Stimulated activated naive CD4-positive, alpha-beta T cell treated with Interleukin-2 at 50 U/mL for 16 hours (primary cell): Measurements from ENCODE around the gene RAB24.
"Not testable (repeated sequence)": the region's sequence is repeated elsewhere in the genome, so short reads cannot be mapped to it uniquely, and the experiment has no call there.

Source experiments
- DNase-seq: peaks from one replicate; lab custom pipeline; 2025; lab: John Stamatoyannopoulos, UW

The RAB24 gene

DNA sequence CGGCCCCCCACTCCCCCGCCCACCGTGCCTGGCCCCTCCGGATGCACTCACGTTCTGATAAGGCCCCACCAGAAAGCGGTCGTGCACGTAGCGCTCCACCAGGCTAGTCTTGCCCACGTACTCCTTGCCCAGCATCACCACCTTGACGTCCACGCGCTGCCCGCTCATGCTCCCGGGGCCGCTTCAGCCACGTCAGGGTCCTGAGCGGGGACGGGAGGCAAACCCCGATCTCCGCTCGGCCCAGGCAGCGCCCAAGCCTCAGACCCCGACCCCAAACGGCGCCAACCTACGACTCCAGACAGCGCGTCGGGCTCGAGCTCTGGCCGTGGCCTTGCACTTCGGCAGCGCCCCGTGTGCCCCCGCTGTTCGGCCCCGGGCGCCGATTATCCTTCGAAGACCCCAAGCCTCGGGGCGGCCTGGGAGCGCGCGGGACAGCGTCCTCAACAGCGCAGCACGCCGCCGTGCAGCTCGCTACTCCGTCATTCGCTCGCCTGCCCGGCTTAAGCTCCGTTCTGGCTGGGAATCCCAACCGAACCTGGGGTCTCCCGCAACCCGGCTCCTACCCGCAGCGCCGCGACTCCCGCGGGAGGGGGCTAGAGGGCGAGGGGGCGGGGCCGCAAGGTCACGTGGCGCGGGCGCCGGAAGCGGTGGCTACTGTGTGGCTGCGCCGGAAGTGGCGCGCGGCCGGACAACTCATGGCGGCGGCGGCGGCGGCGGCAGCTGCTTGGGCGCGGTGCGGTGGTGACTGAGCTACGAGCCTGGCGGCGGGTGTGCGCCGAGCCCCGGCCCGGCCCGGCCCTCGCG is at the start of gene RAB24, which contains the start of gene PRELID1:
Gene RAB24 (minus strand): TSS at position 599 of the 804 bp plus-strand sequence. CDS start 431 bp downstream, at position 168.
Gene PRELID1 (plus strand): TSS at position 679 of the 804 bp plus-strand sequence. CDS start 187 bp downstream, outside the sequence.
- peak; percentile 87 for DNase-seq

DNA sequence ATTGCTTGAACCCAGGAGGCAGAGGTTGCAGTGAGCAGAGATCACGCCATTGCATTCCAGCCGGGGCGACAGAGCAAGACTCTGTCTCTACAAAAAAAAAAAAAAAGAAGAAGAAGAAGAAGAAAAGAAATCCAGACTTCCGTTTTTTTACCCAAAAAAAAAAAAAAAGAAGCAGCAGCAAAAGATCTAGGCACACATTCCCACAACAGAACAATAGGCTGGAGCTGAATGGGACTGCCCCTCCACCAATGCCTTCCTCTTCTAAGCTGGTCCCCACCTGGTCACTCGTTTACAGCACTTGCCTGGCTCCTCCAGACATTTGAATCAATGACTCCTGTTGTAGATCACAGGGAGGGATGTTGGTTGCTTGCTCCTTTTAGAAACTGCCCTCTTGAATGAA is 49.6 kb upstream of the RAB24 start:
- DNase-seq, result no peak

DNA sequence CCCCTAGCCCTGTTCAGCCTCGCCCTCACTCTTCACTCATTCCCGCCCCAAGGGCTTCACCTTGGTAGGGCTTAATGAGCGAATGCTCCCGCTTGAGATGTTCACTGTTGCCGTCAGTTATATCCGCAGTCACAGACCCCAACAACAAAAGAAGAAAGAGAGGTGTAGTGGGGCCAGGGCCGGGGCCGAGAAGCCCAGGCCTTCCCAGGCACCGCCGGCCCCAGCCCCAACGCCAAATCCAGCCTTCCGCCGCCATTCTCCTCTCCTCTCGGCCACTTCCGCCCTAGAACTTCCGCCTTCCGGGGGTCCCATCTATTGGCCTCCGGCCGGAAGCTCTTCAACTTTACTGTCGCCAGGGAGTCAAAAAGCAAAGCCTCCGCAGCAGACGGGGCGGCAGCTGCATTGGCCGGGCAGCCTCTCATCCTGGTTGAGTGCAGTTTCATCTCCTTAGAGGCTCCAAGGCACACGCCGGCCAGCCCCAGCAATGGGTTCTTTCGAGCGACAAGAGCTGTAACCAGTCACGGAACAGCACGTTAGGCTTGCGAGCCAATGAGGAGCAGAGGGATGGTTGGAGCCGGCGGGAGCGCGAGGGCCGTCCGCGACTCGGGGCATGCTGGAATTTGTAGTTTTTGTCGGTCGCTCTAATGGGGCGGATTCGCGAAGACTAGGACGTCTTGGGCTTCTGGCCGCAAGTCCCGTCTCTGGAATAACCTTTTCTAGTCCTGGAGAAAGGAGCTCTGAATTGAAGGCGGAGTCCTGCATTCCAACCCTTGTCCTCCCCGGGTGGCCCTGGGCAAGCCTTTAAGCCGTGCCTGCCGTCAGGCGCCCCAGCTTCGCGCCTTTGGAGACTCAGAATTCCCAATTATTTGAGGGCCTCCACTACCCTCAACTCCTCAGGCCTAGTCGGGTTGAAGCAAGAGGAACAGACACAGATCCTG is 48.1 kb upstream of the RAB24 start, which contains the start of gene LMAN2:
Gene LMAN2 (minus strand): TSS at position 277 of the 938 bp plus-strand sequence. CDS start 21 bp downstream, at position 256.
- DNase-seq, result peak; percentile 93

DNA sequence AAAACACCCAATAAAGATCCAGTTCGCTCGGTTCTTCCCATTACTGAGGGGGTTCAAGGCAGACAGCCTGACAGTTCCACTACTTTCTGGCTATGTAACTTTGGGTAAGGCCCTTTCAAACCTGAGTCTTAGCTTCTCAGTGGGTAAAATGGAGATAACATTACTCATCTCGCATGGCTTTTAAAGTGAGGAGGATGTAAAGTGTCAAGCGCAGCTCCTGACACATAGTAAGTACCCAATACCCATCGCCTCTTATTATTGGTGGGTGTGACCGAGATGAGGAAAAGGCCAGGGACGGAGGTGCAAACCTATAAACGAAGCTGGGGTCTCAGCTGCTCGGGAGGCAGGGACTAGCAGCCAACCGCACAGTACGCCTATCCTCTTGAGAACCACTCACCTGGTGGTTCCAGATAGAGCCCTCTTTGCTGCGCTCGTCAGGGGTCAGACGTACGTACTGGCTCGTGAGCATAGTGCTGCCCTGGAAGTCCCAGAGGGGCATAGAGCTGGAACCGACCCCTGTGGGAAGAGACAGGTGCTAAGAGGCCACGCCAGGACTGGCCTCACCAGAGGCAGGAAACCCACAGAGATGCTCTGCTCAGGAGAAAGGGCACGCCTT is 47.4 kb upstream of the RAB24 start:
- DNase-seq, result no peak

DNA sequence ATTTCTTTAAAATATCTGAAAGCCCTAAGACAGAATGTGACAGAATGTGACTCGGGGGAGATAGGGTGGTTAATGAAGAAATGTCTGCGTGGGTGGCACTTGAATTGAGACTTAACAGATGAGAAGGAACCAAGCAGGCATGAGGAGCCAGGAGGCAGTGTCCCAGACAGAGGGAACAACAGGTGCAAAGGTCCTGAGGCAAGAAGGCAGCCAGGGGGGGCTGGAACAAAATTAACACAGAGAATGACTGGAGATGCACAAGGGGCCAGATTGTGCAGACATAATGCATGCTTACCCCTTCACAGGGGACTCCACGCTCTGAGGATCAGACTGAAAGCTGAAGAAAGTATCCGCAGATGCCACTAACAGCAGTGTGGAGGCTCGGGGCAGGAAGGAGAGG is 46.2 kb upstream of the RAB24 start:
- DNase-seq, result no peak

DNA sequence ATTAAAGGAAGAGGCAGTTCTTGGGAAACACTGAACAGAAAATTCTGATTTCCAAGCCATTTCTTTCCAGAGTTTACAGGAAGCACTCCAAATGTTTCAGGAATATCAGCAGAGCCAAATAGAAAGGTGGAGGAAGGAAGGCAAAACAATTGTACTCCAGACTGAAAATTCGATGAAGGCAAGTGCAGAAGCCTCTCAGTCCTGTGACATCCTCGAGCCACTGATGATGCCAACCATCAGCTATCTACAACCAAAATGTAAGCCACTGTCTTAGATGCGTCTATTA is 45.8 kb upstream of the RAB24 start:
- no peak for DNase-seq

DNA sequence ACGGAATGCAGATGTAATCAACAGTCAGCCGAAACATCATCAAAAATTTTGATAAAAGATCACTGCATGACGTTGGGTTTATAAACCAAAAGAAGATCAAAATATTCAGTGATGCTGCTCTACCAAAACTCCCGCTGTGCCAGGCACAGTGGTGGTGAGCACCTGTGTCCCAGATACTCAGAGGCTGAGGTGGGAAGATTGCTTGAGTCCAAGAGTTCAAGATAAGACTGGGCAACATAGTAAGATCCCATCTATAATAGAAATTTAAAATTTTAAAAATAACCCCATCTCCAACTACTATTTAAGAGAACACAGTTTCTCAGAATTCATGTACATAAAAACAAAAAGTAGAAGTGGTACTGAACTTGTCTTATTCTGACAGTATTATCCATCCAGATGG is 44.2 kb upstream of the RAB24 start:
- DNase-seq, result no peak

DNA sequence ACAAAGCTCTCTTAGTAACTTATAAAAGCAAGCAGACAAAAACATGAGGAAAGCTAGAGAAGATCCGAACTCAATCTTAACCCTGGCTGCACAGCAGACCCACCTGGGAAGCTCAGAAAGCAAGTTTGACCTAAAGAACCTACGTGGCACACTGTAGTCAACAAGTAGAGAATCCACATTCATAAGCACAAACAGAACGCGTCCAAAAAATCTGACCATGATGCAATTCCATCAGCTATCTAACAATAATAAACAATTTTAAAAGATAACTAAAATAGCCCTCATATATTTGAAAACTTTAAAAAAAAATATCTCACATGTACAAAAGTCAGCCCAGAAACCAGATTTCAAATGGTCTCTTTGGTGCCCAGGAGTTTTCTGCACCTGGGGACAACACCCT is 43.3 kb upstream of the RAB24 start:
- no peak for DNase-seq

DNA sequence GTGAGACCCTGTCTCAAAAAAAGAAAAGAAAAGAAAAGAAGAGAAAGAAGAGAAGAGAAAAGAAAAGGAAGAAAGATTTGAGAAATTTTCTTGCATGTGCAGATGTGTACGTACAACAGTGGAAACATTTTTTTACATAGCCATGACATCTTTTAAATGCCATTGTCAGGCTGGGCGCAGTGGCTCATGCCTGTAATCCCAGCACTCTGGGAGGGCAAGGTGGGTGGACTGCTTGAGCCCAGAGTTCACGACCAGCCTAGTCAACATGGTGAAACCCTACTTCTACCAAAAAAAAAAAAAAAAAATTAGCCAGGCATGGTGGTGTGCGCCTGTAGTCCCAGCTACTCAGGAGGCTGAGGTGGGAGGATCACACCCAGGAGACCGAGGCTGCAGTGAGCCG is 41.4 kb upstream of the RAB24 start:
- DNase-seq, result no peak

DNA sequence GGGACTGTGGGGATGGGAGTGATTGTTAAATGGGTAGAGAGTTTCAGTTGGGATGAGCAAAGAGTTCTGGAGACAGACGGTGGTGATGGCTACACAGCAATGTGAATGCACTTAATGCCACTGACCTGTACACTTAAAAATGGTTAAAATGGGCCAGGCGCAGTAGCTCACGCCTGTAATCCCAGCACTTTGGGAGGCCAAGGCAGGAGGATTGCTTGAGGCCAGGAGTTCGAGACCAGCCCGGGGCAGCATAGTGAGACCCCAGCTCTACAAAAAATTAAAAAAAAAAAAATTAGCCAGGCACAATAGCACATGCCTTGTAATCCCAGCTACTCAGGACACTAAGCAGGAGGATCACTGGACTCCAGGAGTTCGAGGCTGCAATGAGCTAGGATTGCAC is 40.3 kb upstream of the RAB24 start:
- no peak for DNase-seq

DNA sequence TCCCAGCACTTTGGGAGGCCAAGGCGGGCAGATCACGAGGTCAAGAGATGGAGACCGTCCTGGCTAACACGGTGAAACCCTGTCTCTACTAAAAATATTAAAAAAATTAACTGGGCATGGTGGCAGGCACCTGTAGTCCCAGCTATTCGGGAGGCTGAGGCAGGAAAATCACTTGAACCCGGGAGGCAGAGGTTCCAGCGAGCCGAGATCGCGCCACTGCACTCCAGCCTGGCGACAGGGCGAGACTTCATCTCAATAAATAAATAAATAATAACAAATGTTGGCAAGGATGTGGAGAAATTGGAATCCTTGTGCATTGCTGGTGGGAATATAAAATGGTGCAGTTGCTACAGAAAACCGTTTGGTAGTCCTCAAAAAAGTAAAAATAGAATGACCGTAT is 39.5 kb upstream of the RAB24 start:
- DNase-seq, result not testable (repeated sequence)

DNA sequence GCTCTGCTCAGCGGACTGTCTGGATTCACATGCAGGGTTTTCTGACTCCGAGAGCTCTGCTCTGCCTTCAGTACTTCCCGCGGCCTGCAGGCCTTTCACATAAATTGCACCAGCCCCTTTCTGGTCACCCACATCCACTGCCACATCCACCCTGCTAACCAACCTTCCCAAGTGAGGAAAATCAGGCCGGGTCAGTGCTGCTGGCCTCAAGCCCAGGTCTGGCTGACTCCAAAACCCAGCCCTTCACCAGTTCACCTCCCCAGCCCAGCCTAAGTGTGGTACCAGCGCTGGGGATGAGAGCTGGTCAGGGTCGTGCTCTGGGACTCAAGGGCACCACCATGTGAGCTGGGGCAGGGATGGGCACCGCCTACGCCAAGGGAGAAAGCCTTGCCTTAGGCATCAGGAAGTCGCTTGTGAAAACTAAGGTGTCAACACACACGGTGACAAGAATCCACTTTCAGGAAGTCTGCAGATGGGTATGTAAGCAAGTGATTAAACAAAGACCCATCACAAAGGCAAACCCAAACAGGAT is 35.7 kb upstream of the RAB24 start:
- DNase-seq, result no peak

DNA sequence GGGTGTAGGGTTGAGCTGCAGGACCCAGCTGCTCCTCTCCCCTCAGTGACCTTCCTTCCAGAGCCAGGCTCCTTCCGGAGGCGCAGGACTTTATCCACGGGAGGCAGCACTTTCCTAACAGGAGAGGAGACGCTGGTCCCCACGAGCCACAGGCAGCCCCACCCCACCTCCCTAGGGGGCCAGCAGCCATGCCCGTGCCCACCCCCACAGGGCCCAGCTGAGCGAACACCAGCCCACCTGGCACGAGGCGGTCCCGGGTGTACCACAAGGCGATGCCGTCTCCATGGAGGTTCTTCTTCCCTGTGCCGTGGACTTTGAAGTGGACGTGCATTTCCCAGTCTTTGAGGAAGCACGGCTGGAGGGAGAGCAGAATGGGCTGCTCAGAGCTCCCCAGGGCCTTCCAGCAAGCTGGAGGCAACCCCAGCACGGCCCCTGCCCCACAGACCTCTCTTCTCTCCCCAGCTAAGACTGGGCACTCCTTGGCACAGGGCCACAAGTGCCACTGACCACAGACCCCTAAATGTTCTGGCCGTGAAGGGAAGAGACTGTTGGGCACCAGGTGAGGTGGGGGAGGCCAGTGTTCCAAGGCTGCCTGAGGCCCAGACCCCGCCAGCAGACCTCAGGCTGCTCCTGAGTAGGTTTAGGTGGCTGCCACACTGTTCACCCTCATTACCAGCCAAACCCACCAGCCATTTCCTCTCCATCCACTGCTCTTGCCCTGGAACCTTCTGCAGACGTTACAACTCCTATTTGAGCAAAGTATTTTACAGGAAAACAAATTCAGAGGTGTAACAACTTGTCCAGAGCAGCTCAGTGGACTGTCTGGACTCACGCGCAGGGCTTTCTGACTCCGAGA is 35.0 kb upstream of the RAB24 start:
- DNase-seq, result no peak

DNA sequence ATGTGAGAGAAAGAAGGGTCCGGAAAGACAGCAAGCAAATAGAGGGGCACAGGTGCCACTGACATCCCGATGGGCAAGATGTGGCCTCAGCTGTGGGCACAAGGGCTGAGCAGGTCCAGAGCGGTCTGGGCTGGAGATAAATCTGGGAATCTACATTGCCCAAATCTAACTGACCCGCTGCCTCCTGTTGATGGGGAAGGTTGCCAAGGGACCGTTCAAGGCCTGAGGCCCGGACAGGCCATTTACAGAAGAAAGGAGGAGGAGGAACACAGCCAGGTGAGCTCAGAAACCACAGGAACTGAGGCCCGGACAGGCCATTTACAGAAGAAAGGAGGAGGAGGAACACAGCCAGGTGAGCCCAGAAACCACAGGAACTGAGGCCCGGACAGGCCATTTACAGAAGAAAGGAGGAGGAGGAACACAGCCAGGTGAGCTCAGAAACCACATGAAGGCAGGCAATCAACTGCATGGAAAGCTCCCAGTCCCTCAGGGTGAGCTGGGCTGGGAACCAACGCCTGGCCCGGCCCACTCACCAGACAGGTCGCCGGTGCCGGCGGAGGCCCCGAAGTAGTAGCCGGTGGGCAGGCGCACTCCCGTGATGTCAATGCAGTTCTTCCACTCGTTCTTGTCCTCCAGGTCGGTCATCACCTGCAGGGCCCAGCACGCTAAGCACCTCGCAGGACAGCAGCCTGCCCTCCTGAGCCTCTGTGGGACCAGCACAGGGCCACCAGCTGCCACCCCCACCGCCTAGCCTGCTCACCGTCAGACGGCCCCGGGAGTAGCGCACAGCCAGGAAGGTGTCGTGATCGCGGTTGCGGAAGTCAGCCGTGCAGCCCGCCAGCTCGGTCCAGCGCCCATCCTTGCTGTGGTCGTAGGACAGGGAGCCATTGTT is 33.3 kb upstream of the RAB24 start:
- no peak for DNase-seq

DNA sequence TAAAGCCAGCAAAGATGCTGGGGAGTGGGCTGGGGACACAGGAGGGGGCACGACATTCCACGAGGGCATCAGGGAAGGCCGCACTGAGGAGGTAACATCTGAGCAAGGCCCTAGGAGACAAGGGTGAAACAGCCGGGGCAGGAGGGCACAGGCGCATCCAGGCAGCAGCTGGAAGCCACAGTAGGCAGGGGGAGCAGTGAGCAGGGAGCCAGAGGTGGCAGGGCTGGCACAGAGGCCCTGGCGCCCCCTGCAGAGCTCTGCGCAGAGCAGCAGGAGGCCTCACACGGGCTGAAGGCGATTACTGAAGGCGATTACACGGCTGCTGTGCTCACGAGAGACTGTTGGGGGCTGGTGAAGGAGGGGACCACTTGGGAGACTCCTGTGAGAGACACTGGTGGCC is 32.6 kb upstream of the RAB24 start:
- no peak for DNase-seq

DNA sequence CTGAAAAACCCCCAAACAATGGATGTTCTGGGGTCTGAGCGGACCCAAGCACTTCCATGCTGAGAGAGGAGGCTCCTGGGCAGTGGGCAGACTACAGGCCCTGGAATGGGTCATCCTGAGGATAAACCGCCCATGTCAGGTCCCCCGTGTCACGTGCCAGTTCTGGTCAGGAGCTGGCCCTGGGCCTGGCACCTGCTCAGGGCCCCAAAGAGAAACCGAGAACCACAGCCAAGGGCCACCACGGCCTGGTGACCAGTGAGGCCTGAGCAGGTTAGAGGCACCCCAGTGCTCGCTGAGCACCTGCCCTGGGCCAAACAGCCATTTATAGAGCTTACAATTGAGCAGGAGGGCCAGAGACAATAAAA is 32.2 kb upstream of the RAB24 start:
- no peak for DNase-seq

DNA sequence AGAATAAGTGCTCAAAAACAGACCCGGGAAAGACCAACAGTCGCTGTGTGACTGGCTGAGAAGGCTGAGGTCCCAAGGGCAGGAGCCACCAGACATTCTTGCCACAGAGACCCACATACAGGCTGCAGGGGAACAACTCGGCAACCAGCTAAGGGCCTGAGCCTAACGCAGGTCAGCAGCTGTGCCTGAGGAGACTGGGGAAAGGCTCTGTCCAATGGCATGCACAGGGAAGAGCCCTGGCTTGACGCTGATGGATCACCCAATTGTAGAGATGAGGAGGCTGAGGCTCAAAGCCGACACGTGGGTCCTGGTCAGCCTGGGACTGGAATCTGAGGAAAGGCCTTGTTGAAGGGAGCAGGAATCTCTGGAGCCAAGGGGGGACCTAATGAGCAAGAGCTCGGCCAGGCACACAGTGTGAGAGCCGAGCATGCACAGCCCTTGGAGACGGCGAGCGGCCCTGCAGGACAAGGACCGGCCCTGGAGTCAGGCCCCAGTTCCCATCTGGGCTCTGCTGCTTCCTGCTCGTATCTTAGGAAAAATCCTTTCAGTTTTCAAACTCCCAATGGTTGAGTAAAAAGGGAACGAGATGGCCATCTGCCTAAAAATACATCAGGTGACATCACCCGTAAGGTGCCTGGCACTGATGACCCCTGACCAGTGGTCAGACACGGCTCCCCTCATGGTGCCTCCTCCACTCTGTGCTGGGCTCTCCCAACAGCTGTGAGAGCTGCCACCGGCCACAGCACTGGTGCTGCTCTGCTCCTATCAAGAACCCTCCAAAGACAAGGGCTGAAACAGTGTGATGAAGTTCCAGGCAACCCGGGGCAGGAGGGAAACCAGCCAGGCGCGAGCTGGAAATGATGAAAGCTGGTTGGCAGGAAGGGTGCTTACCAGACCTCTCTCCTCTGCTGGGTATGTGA is 31.5 kb upstream of the RAB24 start:
- no peak for DNase-seq

DNA sequence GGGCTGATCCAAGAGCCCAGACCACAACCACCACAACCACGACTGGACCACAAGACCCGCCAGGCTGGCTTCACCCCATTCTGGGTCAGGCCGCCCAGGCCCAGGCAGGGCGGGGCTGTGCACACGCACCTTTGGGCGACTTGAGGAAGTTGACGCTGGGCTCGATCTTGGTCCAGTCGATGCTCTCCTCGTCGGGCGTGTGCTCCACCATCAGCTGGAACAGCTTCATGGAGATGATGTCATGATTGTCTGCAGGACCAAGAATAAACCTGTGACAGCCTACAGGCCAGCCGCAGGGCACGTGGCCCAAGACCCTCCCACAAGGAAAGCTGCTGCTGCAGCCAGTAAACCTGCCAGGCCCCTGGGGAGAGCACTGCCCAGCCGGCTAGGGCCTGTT is 30.6 kb upstream of the RAB24 start:
- DNase-seq, result no peak

DNA sequence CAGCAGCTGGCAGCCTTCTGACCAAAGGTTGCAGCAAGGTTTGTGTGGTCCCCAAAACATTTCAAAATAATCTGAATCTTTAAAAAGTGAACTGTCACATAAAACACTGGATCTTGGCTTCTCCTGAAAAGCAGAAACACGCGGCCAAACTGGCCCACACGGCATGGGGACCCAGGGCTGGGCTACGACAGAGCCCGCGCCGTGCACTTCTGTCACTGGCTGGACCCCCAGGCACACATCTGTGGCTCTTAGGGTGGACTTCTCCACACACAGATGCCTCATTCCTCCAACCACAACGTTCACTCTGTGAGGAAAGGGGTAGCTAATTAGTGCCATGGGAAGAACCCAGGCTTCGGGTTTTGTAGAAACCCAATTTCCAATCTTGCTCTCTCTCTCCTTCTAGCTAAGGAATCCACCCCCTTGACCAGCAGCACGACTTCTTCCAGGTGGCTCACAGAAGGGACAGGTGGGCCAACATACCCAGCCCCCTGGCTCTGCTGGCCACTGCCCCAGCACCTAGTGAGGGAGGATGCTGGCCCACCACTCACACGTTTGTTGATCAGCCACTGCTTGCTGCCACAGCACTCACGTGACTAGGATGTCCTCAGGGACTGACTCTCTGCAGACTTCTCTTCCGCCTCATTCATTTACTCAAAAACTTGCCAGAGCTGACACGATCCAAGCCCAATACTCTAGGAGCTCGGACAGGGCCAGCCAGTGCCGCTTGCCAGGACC is 30.1 kb upstream of the RAB24 start:
- no peak for DNase-seq
